Ascending aorta (tissue), 2 donors: ENCODE data around the gene NCAPG. TPM values are rescaled to one million over a fixed set of nuclear protein-coding genes. Genes with fewer than 3 reads are reported as not detected.

Experiments
- DNase-seq, 2 donors: peaks; one replicate each; pipeline ENCODE4 v3.0.0-alpha.2; 2019; ENCODE audit warnings: low spot score in 2 of 2
- H3K27ac ChIP-seq, 2 donors: fragments of 200-600 bp; sonication (generic); one replicate each; pipeline ENCODE4 v1.5.1; 2016 to 2017; ENCODE audit warnings: mild to moderate bottlenecking in 1 of 2
- H3K27me3 ChIP-seq: fragments of 200-600 bp; sonication (generic); one replicate; pipeline ENCODE4 v1.5.1; 2017
- H3K36me3 ChIP-seq, 2 donors: fragments of 200-600 bp; sonication (generic); one replicate each; pipeline ENCODE4 v1.5.1; 2016
- H3K4me1 ChIP-seq, 2 donors: fragments of 200-600 bp; sonication (generic); one replicate each; pipeline ENCODE4 v1.5.1; 2016 to 2017; ENCODE audit warnings: mild to moderate bottlenecking in 1 of 2
- H3K4me3 ChIP-seq, 2 donors: fragments of 200-600 bp; sonication (generic); one replicate each; pipeline ENCODE4 v1.5.1; 2016 to 2017; ENCODE audit warnings: mild to moderate bottlenecking in 1 of 2
- H3K9me3 ChIP-seq, 2 donors: fragments of 200-600 bp; sonication (generic); one replicate each; pipeline ENCODE4 v1.5.1; 2016
- intact Hi-C: fragments of 100-400 bp; cut with DNase I; formaldehyde crosslinking; loops from one replicate; pipeline ENCODE4 v1.15.1; 2023
- total RNA-seq: library from RNA; depleted of rRNA; stranded (reverse); fragments of >200 nt; gene quantifications from one replicate; pipeline ENCODE4 v1.1.0, GENCODE V29; 2016
- TF ChIP-seq, protein P1 (sequence below), 3 experiments: fragments of 200-600 bp in 2 of 3; fragments of 450-650 bp in 1 of 3; sonication (generic) in 2 of 3; IDR thresholded peaks; one replicate each; pipeline ENCODE4 v1.5.1; 2016 to 2019; ENCODE audit warnings: antibody characterized with exemption in 3 of 3, mild to moderate bottlenecking in 1 of 3, moderate library complexity in 1 of 3

NCAPG gene
- total RNA-seq, 1 donor from 2014 or later = not detected

DNA sequence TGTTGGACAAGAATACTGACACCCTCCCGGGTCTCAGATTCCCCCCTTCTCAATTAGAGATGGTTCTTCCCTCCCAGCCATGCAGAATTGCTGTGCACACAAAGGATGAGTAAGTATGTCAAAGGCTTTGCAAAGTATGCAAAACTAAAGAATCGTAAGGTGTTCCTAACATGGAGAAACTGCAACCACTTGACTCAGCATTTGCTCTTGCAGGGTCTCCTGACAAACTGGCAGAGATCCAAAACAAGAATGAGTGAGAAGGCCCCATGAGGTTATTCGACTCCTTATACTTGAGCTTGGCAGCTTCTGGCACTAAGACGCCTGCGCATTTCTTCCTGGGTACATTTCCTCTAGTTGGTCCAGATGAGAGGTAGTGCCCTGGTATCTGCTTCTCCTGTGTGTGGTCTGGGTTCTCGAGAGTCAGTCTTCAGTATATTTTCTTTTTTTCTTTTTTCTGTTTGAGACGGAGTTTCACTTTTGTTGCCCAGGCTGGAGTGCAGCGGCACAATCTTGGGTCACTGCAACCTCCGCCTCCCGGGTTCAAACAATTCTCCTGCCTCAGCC, 37.6 kb upstream of the NCAPG start:
- Histone ChIP-seq H3K27me3 (no peaks in the 10 kb centered on the region), H3K36me3 (no peaks in the 10 kb centered on the region), H3K27ac (no peak overlapping the region), H3K4me3 (no peak overlapping the region), H3K4me1 (no peaks in the 10 kb centered on the region), H3K9me3 (no peaks in the 10 kb centered on the region)
- TF ChIP-seq, protein P1, sequence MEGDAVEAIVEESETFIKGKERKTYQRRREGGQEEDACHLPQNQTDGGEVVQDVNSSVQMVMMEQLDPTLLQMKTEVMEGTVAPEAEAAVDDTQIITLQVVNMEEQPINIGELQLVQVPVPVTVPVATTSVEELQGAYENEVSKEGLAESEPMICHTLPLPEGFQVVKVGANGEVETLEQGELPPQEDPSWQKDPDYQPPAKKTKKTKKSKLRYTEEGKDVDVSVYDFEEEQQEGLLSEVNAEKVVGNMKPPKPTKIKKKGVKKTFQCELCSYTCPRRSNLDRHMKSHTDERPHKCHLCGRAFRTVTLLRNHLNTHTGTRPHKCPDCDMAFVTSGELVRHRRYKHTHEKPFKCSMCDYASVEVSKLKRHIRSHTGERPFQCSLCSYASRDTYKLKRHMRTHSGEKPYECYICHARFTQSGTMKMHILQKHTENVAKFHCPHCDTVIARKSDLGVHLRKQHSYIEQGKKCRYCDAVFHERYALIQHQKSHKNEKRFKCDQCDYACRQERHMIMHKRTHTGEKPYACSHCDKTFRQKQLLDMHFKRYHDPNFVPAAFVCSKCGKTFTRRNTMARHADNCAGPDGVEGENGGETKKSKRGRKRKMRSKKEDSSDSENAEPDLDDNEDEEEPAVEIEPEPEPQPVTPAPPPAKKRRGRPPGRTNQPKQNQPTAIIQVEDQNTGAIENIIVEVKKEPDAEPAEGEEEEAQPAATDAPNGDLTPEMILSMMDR (IDR thresholded peaks at IDR 0.05) = no peak
- intact Hi-C loops = no loop called here
- no peak for DNase-seq

DNA sequence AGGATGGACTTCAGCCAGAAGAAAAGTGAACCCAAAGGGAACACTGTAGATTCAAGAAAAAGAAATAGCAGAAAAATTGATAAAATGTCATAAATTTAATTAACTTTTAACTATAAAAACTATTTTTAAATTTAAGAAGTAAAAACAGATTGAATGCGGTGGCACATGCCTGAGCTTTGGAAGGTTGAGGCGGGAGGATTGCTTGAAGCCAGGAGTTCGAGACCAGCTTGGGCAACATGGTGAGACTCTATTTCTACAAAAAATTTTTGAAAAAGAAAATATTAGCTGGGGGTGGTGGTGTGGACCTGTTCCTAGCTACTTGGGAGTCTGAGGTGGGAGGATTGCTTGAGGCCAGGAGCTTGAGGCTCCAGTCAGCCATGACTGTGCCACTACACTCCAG, 32.3 kb upstream of the NCAPG start:
- no peak overlapping the region for H3K27ac ChIP-seq
- no peaks in the 10 kb centered on the region for H3K27me3 ChIP-seq
- no peaks in the 10 kb centered on the region for H3K36me3 ChIP-seq
- no peak for DNase-seq
- intact Hi-C loops = no loop called here
- TF ChIP-seq, protein P1 (IDR thresholded peaks at IDR 0.05) = no peak
- H3K4me3 ChIP-seq = no peak overlapping the region
- peaks cover 0 to 14% of the 10 kb centered on the region in 2 donors for H3K4me1 ChIP-seq
- H3K9me3 ChIP-seq = no peaks in the 10 kb centered on the region

DNA sequence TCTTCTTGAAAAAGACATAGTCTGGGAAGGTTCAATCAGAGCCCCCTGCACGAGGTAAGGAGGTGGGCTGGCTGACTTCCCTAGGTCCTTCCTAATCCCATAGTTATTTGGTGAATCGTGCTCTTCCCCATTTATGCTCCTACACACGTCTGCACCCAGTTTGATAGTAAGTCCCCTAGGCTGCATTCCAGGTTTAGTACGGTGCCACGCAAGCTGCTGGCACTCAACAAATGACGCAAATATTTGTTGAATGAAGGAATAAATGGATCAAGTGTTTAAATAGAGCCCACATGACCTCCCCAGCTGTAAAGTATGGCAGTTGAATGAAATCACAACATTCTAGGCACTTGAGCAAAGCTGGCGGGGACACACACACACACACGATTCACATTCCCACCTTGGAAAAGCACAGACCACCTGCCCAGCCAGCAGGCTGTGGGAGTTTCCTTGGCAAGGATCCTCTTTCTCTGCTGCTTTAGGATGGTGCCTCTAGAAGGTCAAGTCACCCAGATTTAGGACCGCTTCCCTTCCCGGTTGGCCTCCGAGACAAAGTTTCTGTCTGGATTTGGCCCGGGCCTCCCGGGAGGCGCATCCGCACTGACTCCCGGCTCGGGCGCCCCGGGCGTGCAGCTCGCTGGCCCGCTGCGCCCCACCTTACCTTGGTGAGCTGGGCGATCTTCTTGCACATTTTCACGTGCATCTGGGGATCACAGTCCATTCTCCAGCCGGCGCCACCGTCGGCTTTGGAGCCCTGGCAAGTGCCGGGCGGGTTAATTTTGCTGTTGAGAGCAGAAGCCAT, 30.1 kb upstream of the NCAPG start:
- H3K27me3 ChIP-seq = no peaks in the 10 kb centered on the region
- no peak overlapping the region for H3K27ac ChIP-seq
- TF ChIP-seq, protein P1 (IDR thresholded peaks at IDR 0.05) = no peak
- DNase-seq = no peak
- peak overlapping the region; percentile 46 to 54 for H3K4me3 ChIP-seq
- no peaks in the 10 kb centered on the region for H3K9me3 ChIP-seq
- no peaks in the 10 kb centered on the region for H3K36me3 ChIP-seq
- intact Hi-C loops = no loop called here
- peaks cover 0 to 14% of the 10 kb centered on the region in 2 donors for H3K4me1 ChIP-seq

DNA sequence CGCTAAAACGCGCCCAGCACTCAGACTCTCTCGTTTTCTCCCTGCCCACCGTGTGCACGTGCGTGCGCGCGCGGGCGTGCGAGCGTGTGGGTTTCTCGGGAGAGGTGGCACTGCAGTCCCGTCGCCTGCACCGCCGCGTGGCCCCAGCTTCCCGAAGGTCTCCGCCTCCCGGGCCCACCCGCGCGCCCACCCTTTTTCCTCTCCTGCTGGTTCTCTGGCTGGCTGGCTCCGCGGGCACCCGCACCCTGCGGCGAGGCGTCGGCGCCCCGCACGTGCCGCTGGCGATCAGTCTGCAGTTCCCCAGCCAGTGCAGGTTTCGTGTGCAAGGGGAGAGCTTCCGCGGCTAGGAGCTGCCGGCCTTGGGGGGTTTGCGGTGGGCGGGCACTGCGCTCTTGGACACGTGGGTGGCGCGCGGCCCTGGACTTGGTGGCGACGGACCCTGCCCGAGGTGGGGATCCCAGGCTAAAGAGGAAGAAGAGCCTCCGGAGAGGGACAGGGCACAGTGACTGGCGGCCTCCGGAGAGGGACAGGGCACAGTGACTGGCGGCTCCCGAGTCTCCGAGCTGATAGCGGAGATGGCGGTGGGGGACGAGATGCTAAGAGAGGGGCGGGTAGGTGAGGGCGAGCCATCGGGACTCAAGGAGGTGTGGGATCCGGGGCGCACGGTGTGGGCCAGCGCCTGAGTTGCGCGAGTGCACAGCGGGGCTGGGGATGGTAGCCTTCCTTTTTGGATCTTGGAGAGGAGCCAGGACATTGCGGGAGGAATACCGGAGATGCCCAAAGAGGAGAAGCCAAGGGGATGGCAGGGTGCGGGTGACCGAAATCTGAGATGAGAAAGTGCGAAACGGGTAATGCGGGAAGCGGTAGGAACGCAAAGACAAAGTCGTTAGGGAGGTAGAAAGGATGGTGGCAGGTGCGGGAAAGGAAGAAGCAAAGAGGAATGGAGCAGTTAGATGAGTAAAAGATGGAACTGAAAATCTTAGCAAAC, 29.2 kb upstream of the NCAPG start, which contains the start of gene FAM184B:
TSS of gene FAM184B (minus strand) at position 322 of the 988 bp plus-strand sequence. CDS start 322 bp downstream, outside the sequence.
- intact Hi-C loops = no loop called here
- no peak for DNase-seq
- peak within 1 kb of the TSS; percentile 46 to 54 for H3K4me3 ChIP-seq
- H3K27me3 ChIP-seq = no peaks in the 10 kb centered on the region
- TF ChIP-seq, protein P1 (IDR thresholded peaks at IDR 0.05) = no peak
- H3K4me1 ChIP-seq = peaks cover 0 to 14% of the 10 kb centered on the region in 2 donors
- no peaks in the 10 kb centered on the region for H3K9me3 ChIP-seq
- H3K36me3 ChIP-seq = no peaks in the 10 kb centered on the region
- no peak within 1 kb of the TSS for H3K27ac ChIP-seq

DNA sequence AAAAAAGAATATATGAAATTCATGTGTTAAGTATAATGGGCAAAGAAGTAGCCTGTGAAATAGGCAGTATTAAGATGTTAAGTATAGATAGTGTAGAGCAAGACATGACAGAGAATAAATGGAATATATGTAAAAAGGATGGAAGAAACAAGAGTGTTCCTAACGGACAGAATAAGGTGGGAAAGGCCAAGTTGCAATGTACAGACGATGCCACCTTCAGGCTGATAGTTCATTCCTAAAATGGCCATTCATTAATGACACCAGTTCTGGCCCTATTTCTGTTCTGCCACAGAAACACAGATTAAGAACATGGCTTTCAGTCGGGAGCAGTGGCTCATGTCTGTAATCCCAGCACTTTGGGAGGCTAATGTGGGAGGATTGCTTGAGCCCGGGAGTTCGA, 24.9 kb upstream of the NCAPG start:
- Histone ChIP-seq H3K9me3 (no peaks in the 10 kb centered on the region), H3K4me3 (no peak overlapping the region), H3K4me1 (peaks cover 0 to 10% of the 10 kb centered on the region in 2 donors), H3K36me3 (no peaks in the 10 kb centered on the region), H3K27me3 (no peaks in the 10 kb centered on the region), H3K27ac (no peak overlapping the region)
- TF ChIP-seq, protein P1 (IDR thresholded peaks at IDR 0.05) = no peak
- intact Hi-C loops = no loop called here
- no peak for DNase-seq
